HCT116 (cell line): ENCODE measurements around the gene VAV2.

Experiments used
- ATF3 ChIP-seq: IDR thresholded peaks from 2 replicates; pipeline ENCODE4 v1.6.1; 2012
- CEBPB ChIP-seq: IDR thresholded peaks from 2 replicates; pipeline ENCODE4 v1.6.1; 2012; ENCODE audit warnings: low read depth
- CTCF ChIP-seq, 3 experiments: fragments of 200-600 bp in 1 of 3; sonication (generic) in 1 of 3; IDR thresholded peaks in 2 of 3; conservative IDR thresholded peaks in 1 of 3; 2 replicates each; pipeline ENCODE4 v1.5.1; 2012 to 2017; ENCODE audit warnings: low read depth in 2 of 3, low read length in 2 of 3, antibody characterized with exemption in 1 of 3, borderline replicate concordance in 1 of 3, control low read depth in 1 of 3, mild to moderate bottlenecking in 1 of 3, mixed read lengths in 1 of 3, mixed run types in 1 of 3, moderate library complexity in 1 of 3; ENCODE audit not compliant: insufficient read depth in 1 of 3
- EGR1 ChIP-seq: IDR thresholded peaks from 2 replicates; pipeline ENCODE4 v1.6.1; 2012; ENCODE audit warnings: low read depth
- EZH2 ChIP-seq: fragments of 200-600 bp; sonication (generic); IDR thresholded peaks from 2 replicates; pipeline ENCODE4 v1.6.1; 2017; ENCODE audit warnings: antibody characterized with exemption, mixed run types
- POLR2A ChIP-seq: IDR thresholded peaks from 2 replicates; pipeline ENCODE4 v1.7.0; 2011; ENCODE audit warnings: borderline replicate concordance; ENCODE audit not compliant: insufficient read depth, insufficient read length; ENCODE audit errors: extremely low read depth
- ZBTB33 ChIP-seq: IDR thresholded peaks from 2 replicates; pipeline ENCODE4 v1.6.1; 2011; ENCODE audit warnings: mild to moderate bottlenecking, low read length, moderate library complexity; ENCODE audit not compliant: insufficient replicate concordance; ENCODE audit errors: extremely low read depth
- ZFX ChIP-seq: fragments of 450-650 bp; IDR thresholded peaks from 2 replicates; pipeline ENCODE4 v1.6.1; 2017

GRCh38 chr9:133921866-133922265, 70.3 kb downstream of the VAV2 start:
- TF ChIP-seq POLR2A, result no peak
- TF ChIP-seq CTCF (IDR thresholded peaks at IDR 0.05 in 2 of 3, conservative IDR thresholded peaks at IDR 0.05 in 1 of 3; ENCODE audit: borderline replicate concordance in 1 of 3, insufficient read depth in 1 of 3, low read depth in 2 of 3, low read length in 2 of 3), result no peak
- TF ChIP-seq ZBTB33, result no peak
- no peak for TF ChIP-seq CEBPB
- TF ChIP-seq ZFX, result no peak
- TF ChIP-seq EZH2, result no peak
- TF ChIP-seq ATF3, result no peak
- TF ChIP-seq EGR1, result no peak
